ENCODE data around the gene NRN1L.
A peak's percentile ranks its signal among the peaks of the same experiment; 100 is the strongest.
"Not testable (repeated sequence)": the region's sequence is repeated elsewhere in the genome, so short reads cannot be mapped to it uniquely, and the experiment has no call there.

The NRN1L gene

GRCh38 chr16:67861877-67862276, 22.8 kb upstream of the NRN1L start:
- DNase-seq, result no peak

GRCh38 chr16:67862623-67863583, 21.8 kb upstream of the NRN1L start:
- DNase-seq, result no peak

- DNase-seq, result not testable (repeated sequence)
Observed at GRCh38 chr16:67864044-67864443, 20.6 kb upstream of the NRN1L start.

GRCh38 chr16:67864594-67864993, 20.1 kb upstream of the NRN1L start:
- DNase-seq, result no peak

GRCh38 chr16:67865318-67865717, 19.4 kb upstream of the NRN1L start:
- no peak for DNase-seq

GRCh38 chr16:67868290-67868689, 16.4 kb upstream of the NRN1L start:
- no peak for DNase-seq

- DNase-seq, result no peak
Observed at GRCh38 chr16:67869653-67870052, 15.0 kb upstream of the NRN1L start.

GRCh38 chr16:67871256-67871655, 13.4 kb upstream of the NRN1L start:
- DNase-seq, result no peak

- no peak for DNase-seq
Observed at GRCh38 chr16:67872131-67872630, 12.5 kb upstream of the NRN1L start.

- peak; percentile 52 for DNase-seq
Observed at GRCh38 chr16:67872631-67873434, 11.9 kb upstream of the NRN1L start, which contains the start of gene EDC4. Gene EDC4 (plus strand): TSS chr16:67873052. CDS start chr16:67873262, 210 bp downstream.

GRCh38 chr16:67873435-67874370, 11.0 kb upstream of the NRN1L start:
- no peak for DNase-seq

- DNase-seq, result no peak
Observed at GRCh38 chr16:67874372-67874771, 10.3 kb upstream of the NRN1L start.

- no peak for DNase-seq
Observed at GRCh38 chr16:67877064-67877463, 7.6 kb upstream of the NRN1L start.

- DNase-seq, result no peak
Observed at GRCh38 chr16:67878232-67878631, 6.5 kb upstream of the NRN1L start.

GRCh38 chr16:67878846-67879245, 5.8 kb upstream of the NRN1L start:
- no peak for DNase-seq

- no peak for DNase-seq
Observed at GRCh38 chr16:67879462-67879861, 5.2 kb upstream of the NRN1L start.

- DNase-seq, result no peak
Observed at GRCh38 chr16:67879936-67880335, 4.7 kb upstream of the NRN1L start.

GRCh38 chr16:67880584-67880983, 4.1 kb upstream of the NRN1L start:
- no peak for DNase-seq

- DNase-seq, result no peak
Observed at GRCh38 chr16:67881621-67882161, 3.0 kb upstream of the NRN1L start.

GRCh38 chr16:67882374-67883145, 2.1 kb upstream of the NRN1L start:
- DNase-seq, result no peak
